Stimulated activated memory B cell treated with anti-CD40 and anti-IgM and Interleukin-4, amounts not matched to agents 10 μg/mL and 1 μg/mL and 100 μg/mL, for 72 hours (primary cell): Measurements from ENCODE around the gene OR52W1.
A peak's percentile ranks its signal among the peaks of the same experiment; 100 is the strongest.

ENCODE experiments used
- ATAC-seq: fragments of 150-1000 bp; cut with Tn5 transposase; 2 replicates; pipeline ENCODE4 v1.10.0; 2021
- H3K27ac Mint-ChIP-seq: one replicate; pipeline ENCODE4 v1.8.0; 2022; ENCODE audit warnings: mild to moderate bottlenecking, mixed read lengths
- H3K27me3 Mint-ChIP-seq: one replicate; pipeline ENCODE4 v1.8.0; 2022; ENCODE audit warnings: mixed read lengths
- H3K36me3 Mint-ChIP-seq: one replicate; pipeline ENCODE4 v1.8.0; 2022; ENCODE audit warnings: mixed read lengths
- H3K4me1 Mint-ChIP-seq: one replicate; pipeline ENCODE4 v1.8.0; 2022; ENCODE audit warnings: mixed read lengths
- H3K4me3 Mint-ChIP-seq: one replicate; pipeline ENCODE4 v1.8.0; 2022; ENCODE audit warnings: mild to moderate bottlenecking, moderate library complexity, mixed read lengths
- H3K9me3 Mint-ChIP-seq: one replicate; pipeline ENCODE4 v1.8.0; 2022; ENCODE audit warnings: mixed read lengths

OR52W1 gene

GRCh38 chr11:6205366-6205765 lies 6.3 kb downstream of the OR52W1 start, which contains the start of gene C11orf42:
TSS of gene C11orf42 (plus strand) at chr11:6205557. CDS start at chr11:6205616, 59 bp downstream.
- Mint-ChIP-seq H3K27me3 (no peaks in the 10 kb centered on the region), H3K36me3 (peaks cover 34% of the 10 kb centered on the region), H3K27ac (no peak within 1 kb of the TSS), H3K9me3 (no peaks in the 10 kb centered on the region), H3K4me3 (no peak within 1 kb of the TSS), H3K4me1 (peaks cover 15% of the 10 kb centered on the region)
- no peak for ATAC-seq

GRCh38 chr11:6206456-6207180 lies 7.6 kb downstream of the OR52W1 start:
- Mint-ChIP-seq H3K4me3 (no peak overlapping the region), H3K4me1 (peaks cover 15% of the 10 kb centered on the region), H3K27me3 (no peaks in the 10 kb centered on the region), H3K36me3 (peaks cover 39% of the 10 kb centered on the region), H3K9me3 (no peaks in the 10 kb centered on the region), H3K27ac (no peak overlapping the region)
- ATAC-seq, result no peak

- Mint-ChIP-seq H3K4me3 (no peak overlapping the region), H3K9me3 (no peaks in the 10 kb centered on the region), H3K4me1 (no peaks in the 10 kb centered on the region), H3K36me3 (peaks cover 28% of the 10 kb centered on the region), H3K27ac (no peak overlapping the region), H3K27me3 (no peaks in the 10 kb centered on the region)
- no peak for ATAC-seq
Observed at GRCh38 chr11:6209801-6210200, 10.8 kb downstream of the OR52W1 start.

- H3K9me3 Mint-ChIP-seq, result no peaks in the 10 kb centered on the region
- peaks cover 27% of the 10 kb centered on the region for H3K36me3 Mint-ChIP-seq
- H3K27ac Mint-ChIP-seq, result no peak overlapping the region
- no peaks in the 10 kb centered on the region for H3K27me3 Mint-ChIP-seq
- ATAC-seq, result no peak
- no peak overlapping the region for H3K4me3 Mint-ChIP-seq
- no peaks in the 10 kb centered on the region for H3K4me1 Mint-ChIP-seq
Observed at GRCh38 chr11:6210274-6210955, 11.4 kb downstream of the OR52W1 start.

- Mint-ChIP-seq H3K36me3 (peaks cover 45% of the 10 kb centered on the region), H3K27me3 (no peaks in the 10 kb centered on the region), H3K4me3 (no peak overlapping the region), H3K4me1 (no peaks in the 10 kb centered on the region), H3K27ac (no peak overlapping the region), H3K9me3 (no peaks in the 10 kb centered on the region)
- ATAC-seq, result no peak
Observed at GRCh38 chr11:6214530-6214929, 15.5 kb downstream of the OR52W1 start.

GRCh38 chr11:6216501-6216900 lies 17.5 kb downstream of the OR52W1 start:
- Mint-ChIP-seq H3K9me3 (no peaks in the 10 kb centered on the region), H3K36me3 (peaks cover 50% of the 10 kb centered on the region), H3K4me3 (no peak overlapping the region)

GRCh38 chr11:6217722-6218121 lies 18.7 kb downstream of the OR52W1 start:
- Mint-ChIP-seq H3K27ac (no peak overlapping the region), H3K4me3 (no peak overlapping the region), H3K9me3 (no peaks in the 10 kb centered on the region), H3K27me3 (no peaks in the 10 kb centered on the region), H3K4me1 (peaks cover 5% of the 10 kb centered on the region), H3K36me3 (peaks cover 62% of the 10 kb centered on the region)
- no peak for ATAC-seq

More at GRCh38 chr11:6216501-6216900, 17.5 kb downstream of the OR52W1 start:
- ATAC-seq, result no peak
- Mint-ChIP-seq H3K4me1 (peaks cover 1% of the 10 kb centered on the region), H3K27ac (no peak overlapping the region), H3K27me3 (no peaks in the 10 kb centered on the region)

- no peak for ATAC-seq
- Mint-ChIP-seq H3K36me3 (peaks cover 75% of the 10 kb centered on the region), H3K4me3 (no peak overlapping the region), H3K9me3 (no peaks in the 10 kb centered on the region), H3K4me1 (peaks cover 5% of the 10 kb centered on the region), H3K27ac (no peak overlapping the region), H3K27me3 (no peaks in the 10 kb centered on the region)
Observed at GRCh38 chr11:6219359-6219758, 20.3 kb downstream of the OR52W1 start.

- Mint-ChIP-seq H3K27me3 (no peaks in the 10 kb centered on the region), H3K4me1 (peaks cover 39% of the 10 kb centered on the region), H3K4me3 (no peak overlapping the region), H3K9me3 (no peaks in the 10 kb centered on the region), H3K27ac (no peak overlapping the region), H3K36me3 (peaks cover 71% of the 10 kb centered on the region)
- ATAC-seq, result no peak
Observed at GRCh38 chr11:6223854-6224253, 24.8 kb downstream of the OR52W1 start.

GRCh38 chr11:6224421-6224820 lies 25.4 kb downstream of the OR52W1 start:
- H3K4me3 Mint-ChIP-seq, result no peak overlapping the region
- peaks cover 41% of the 10 kb centered on the region for H3K4me1 Mint-ChIP-seq
- H3K27me3 Mint-ChIP-seq, result no peaks in the 10 kb centered on the region
- peaks cover 70% of the 10 kb centered on the region for H3K36me3 Mint-ChIP-seq
- H3K9me3 Mint-ChIP-seq, result no peaks in the 10 kb centered on the region
- H3K27ac Mint-ChIP-seq, result no peak overlapping the region
- no peak for ATAC-seq

GRCh38 chr11:6225024-6225423 lies 26.0 kb downstream of the OR52W1 start:
- Mint-ChIP-seq H3K4me3 (no peak overlapping the region), H3K4me1 (peaks cover 48% of the 10 kb centered on the region), H3K27ac (no peak overlapping the region), H3K27me3 (no peaks in the 10 kb centered on the region), H3K36me3 (peaks cover 68% of the 10 kb centered on the region), H3K9me3 (no peaks in the 10 kb centered on the region)
- ATAC-seq, result no peak

GRCh38 chr11:6225896-6226295 lies 26.9 kb downstream of the OR52W1 start:
- H3K4me3 Mint-ChIP-seq, result no peak overlapping the region
- ATAC-seq, result no peak
- peaks cover 62% of the 10 kb centered on the region for H3K36me3 Mint-ChIP-seq
- H3K4me1 Mint-ChIP-seq, result peaks cover 56% of the 10 kb centered on the region
- H3K27me3 Mint-ChIP-seq, result no peaks in the 10 kb centered on the region
- no peak overlapping the region for H3K27ac Mint-ChIP-seq
- H3K9me3 Mint-ChIP-seq, result no peaks in the 10 kb centered on the region

GRCh38 chr11:6228520-6228919 lies 29.5 kb downstream of the OR52W1 start:
- peaks cover 61% of the 10 kb centered on the region for H3K4me1 Mint-ChIP-seq

GRCh38 chr11:6229911-6230310 lies 30.9 kb downstream of the OR52W1 start:
- H3K9me3 Mint-ChIP-seq, result no peaks in the 10 kb centered on the region
- H3K27ac Mint-ChIP-seq, result no peak overlapping the region
- no peak for ATAC-seq
- H3K27me3 Mint-ChIP-seq, result no peaks in the 10 kb centered on the region
- H3K4me3 Mint-ChIP-seq, result no peak overlapping the region
- peaks cover 29% of the 10 kb centered on the region for H3K36me3 Mint-ChIP-seq
- peaks cover 67% of the 10 kb centered on the region for H3K4me1 Mint-ChIP-seq

More at GRCh38 chr11:6228520-6228919, 29.5 kb downstream of the OR52W1 start:
- Mint-ChIP-seq H3K27me3 (no peaks in the 10 kb centered on the region), H3K36me3 (peaks cover 42% of the 10 kb centered on the region), H3K4me3 (no peak overlapping the region), H3K27ac (no peak overlapping the region), H3K9me3 (no peaks in the 10 kb centered on the region)
- no peak for ATAC-seq

GRCh38 chr11:6232899-6233298 lies 33.9 kb downstream of the OR52W1 start:
- Mint-ChIP-seq H3K36me3 (peaks cover 13% of the 10 kb centered on the region), H3K9me3 (no peaks in the 10 kb centered on the region), H3K27ac (no peak overlapping the region), H3K27me3 (no peaks in the 10 kb centered on the region), H3K4me3 (peak overlapping the region; percentile 19), H3K4me1 (peaks cover 44% of the 10 kb centered on the region)
- no peak for ATAC-seq

GRCh38 chr11:6233984-6234386 lies 35.0 kb downstream of the OR52W1 start:
- H3K4me1 Mint-ChIP-seq, result peaks cover 40% of the 10 kb centered on the region
- peaks cover 8% of the 10 kb centered on the region for H3K36me3 Mint-ChIP-seq
- peak overlapping the region; percentile 87 for H3K27ac Mint-ChIP-seq
- no peaks in the 10 kb centered on the region for H3K9me3 Mint-ChIP-seq
- ATAC-seq, result no peak
- peak overlapping the region; percentile 91 for H3K4me3 Mint-ChIP-seq
- no peaks in the 10 kb centered on the region for H3K27me3 Mint-ChIP-seq
